Neural cell (in vitro differentiated cells): ENCODE measurements around the gene NINL.
"Not testable (repeated sequence)": the region's sequence is repeated elsewhere in the genome, so short reads cannot be mapped to it uniquely, and the experiment has no call there.

Experiments
- SMC3 ChIP-seq: fragments of 450-650 bp; conservative IDR thresholded peaks from 2 replicates; pipeline ENCODE4 v1.6.1; 2014; ENCODE audit warnings: antibody characterized with exemption, mild to moderate bottlenecking, moderate library complexity; ENCODE audit not compliant: poor library complexity
- TF ChIP-seq, protein P1 (sequence below): fragments of 450-650 bp; IDR thresholded peaks from 2 replicates; pipeline ENCODE4 v1.5.1; 2014; ENCODE audit warnings: antibody characterized with exemption, mild to moderate bottlenecking, moderate library complexity; ENCODE audit not compliant: poor library complexity, severe bottlenecking

DNA sequence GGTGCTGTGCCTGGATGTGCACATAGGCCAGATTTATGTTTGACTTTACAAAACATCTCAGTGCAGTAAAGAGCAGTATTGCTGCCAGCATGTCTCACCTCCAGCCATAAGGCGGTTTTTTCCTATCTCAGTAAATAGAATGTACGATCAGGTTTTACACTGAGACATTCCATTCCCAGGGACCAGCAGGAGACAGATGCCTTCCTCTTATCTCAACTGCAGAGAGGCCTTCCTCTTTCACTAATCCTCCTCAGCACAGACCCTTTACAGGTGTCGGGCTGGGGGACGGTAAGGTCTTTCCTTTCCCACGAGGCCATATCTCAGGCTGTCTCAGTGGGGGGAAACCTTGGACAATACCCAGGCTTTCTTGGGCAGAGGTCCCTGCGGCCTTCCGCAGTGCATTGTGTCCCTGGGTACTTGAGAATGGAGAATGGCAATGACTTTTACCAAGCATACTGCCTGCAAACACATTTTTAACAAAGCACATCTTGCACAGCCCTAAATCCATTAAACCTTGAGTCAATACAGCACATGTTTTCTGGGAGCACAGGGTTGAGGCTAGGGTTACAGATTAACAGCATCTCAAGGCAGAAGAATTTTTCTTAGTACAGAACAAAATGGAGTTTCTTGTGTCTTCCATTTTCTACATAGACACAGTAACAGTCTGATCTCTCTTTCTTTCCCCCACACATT is 34.5 kb downstream of the NINL start:
- TF ChIP-seq, protein P1, sequence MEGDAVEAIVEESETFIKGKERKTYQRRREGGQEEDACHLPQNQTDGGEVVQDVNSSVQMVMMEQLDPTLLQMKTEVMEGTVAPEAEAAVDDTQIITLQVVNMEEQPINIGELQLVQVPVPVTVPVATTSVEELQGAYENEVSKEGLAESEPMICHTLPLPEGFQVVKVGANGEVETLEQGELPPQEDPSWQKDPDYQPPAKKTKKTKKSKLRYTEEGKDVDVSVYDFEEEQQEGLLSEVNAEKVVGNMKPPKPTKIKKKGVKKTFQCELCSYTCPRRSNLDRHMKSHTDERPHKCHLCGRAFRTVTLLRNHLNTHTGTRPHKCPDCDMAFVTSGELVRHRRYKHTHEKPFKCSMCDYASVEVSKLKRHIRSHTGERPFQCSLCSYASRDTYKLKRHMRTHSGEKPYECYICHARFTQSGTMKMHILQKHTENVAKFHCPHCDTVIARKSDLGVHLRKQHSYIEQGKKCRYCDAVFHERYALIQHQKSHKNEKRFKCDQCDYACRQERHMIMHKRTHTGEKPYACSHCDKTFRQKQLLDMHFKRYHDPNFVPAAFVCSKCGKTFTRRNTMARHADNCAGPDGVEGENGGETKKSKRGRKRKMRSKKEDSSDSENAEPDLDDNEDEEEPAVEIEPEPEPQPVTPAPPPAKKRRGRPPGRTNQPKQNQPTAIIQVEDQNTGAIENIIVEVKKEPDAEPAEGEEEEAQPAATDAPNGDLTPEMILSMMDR: not testable (repeated sequence)
- not testable (repeated sequence) for TF ChIP-seq SMC3
